Ovary (tissue), 9 donors: ENCODE data around the gene DSCAM. TPM values are rescaled to one million over a fixed set of nuclear protein-coding genes. Genes with fewer than 3 reads are reported as not detected.

Experiments
- DNase-seq, 5 donors: peaks; one replicate each; pipeline ENCODE4 v3.0.0-alpha.2; 2019 to 2020
- H3K27ac ChIP-seq, 2 donors: fragments of 200-600 bp; one replicate each; pipeline versions ENCODE4 v1.5.1 to v1.8.0; 2019 to 2022
- H3K27me3 ChIP-seq: fragments of 200-600 bp; one replicate; pipeline ENCODE4 v1.8.0; 2022
- H3K36me3 ChIP-seq: fragments of 200-600 bp; sonication (generic); one replicate; pipeline ENCODE4 v1.5.1; 2019
- H3K4me1 ChIP-seq: one replicate; pipeline ENCODE4 v1.8.1; 2013; ENCODE audit warnings: mild to moderate bottlenecking, moderate library complexity; ENCODE audit not compliant: insufficient read depth
- H3K4me3 ChIP-seq: fragments of 200-600 bp; sonication (generic); one replicate; pipeline ENCODE4 v1.5.1; 2017
- H3K9me3 ChIP-seq, 2 donors: fragments of 200-600 bp in 1 of 2; sonication (generic) in 1 of 2; one replicate each; pipeline versions ENCODE4 v1.5.1 to v1.8.1; 2013 to 2019; ENCODE audit warnings: mild to moderate bottlenecking in 1 of 2, moderate library complexity in 1 of 2
- CTCF ChIP-seq, 3 donors: fragments of 450-650 bp in 2 of 3; fragments of 200-600 bp in 1 of 3; IDR thresholded peaks; one replicate each; pipeline versions ENCODE4 v1.5.1 to v1.8.0; 2016 to 2022; ENCODE audit warnings: antibody characterized with exemption in 3 of 3, mild to moderate bottlenecking in 1 of 3
- EP300 ChIP-seq: sonication (generic); formaldehyde crosslinking; IDR thresholded peaks from one replicate; pipeline ENCODE4 v1.6.1; 2017; ENCODE audit warnings: antibody characterized with exemption
- POLR2A ChIP-seq: fragments of 450-650 bp; IDR thresholded peaks from one replicate; pipeline ENCODE4 v1.6.1; 2017; ENCODE audit warnings: antibody characterized with exemption, mild to moderate bottlenecking, moderate library complexity
- WGBS, 3 donors: extraction: QIAGEN DNeasy Blood & Tissue Kit in 1 of 3; methylation state at CpG; one replicate each; pipeline versions ENCODE4 v1.1.5 to v1.1.7; 2013 to 2017; 5-methylcytosine and 5-hydroxymethylcytosine counted together
- intact Hi-C, 4 donors: fragments of 100-400 bp; cut with DNase I; formaldehyde crosslinking; loops; one replicate each; pipeline versions ENCODE4 v1.11.0 to v1.15.1; 2022 to 2023
- polyA plus RNA-seq, 2 donors: library from polyadenylated mRNA; stranded (reverse); fragments of 200-250 nt in 1 of 2; fragments of 350-450 nt in 1 of 2; fragmentation: Illumina TruSeq in 1 of 2; extraction: RNeasy Lipid Tissue Mini Kit (QIAGEN cat#74804) in 1 of 2; gene quantifications; one replicate each; pipeline ENCODE4 v1.2.3, GENCODE V29; 2013 to 2014
- total RNA-seq, 7 donors: library from RNA; depleted of rRNA in 2 of 7; stranded (reverse); fragments of >200 nt in 2 of 7; fragmentation: NEBNext Ultra II Directional in 3 of 7; extraction: Animal tissue kit (Norgen Biotek cat#: 25700) in 3 of 7; gene quantifications; one replicate each; pipeline versions ENCODE4 v1.1.0 to v1.2.4, GENCODE V29; 2016 to 2023
- donor health status: DM: no; HTN: no; CAD: no; lungs with moderate emphysema.
- donor health status: DM: no; HTN: no; CAD: no.
- donor health status: Bipolar disorder and iron deficiency.
- donor health status: DM: yes; HTN: yes; CAD: no.
- donor health status: DM: no; HTN: no; CAD: no.
- donor health status: DM: yes; HTN: yes; CAD: no.

The DSCAM gene
- total and polyA plus RNA-seq, 9 donors, result under 0.01 to 0.12 (median 0.04) TPM; not detected in 5

GRCh38 chr21:40568807-40569206 lies 278.2 kb downstream of the DSCAM start:
- WGBS, 3 donors, result 5 to 19% (median 13%) methylated on average over 1 of the region's 1 CpG
- intact Hi-C loops, result loop anchor here in 1 of 4 donors (10.0 kb wide), 1 partner anchor 1666 kb away; no protein-coding TSS in a partner anchor
- Histone ChIP-seq H3K4me3 (no peak overlapping the region), H3K27ac (no peak overlapping the region), H3K9me3 (no peaks in the 10 kb centered on the region), H3K36me3 (no peaks in the 10 kb centered on the region), H3K27me3 (no peaks in the 10 kb centered on the region), H3K4me1 (no peaks in the 10 kb centered on the region)
- DNase-seq, result no peak
- no peak for TF ChIP-seq POLR2A
- TF ChIP-seq EP300, result no peak
- TF ChIP-seq CTCF (IDR thresholded peaks at IDR 0.05), result no peak

GRCh38 chr21:40567501-40567900 lies 279.5 kb downstream of the DSCAM start:
- intact Hi-C loops, result loop anchor here in 1 of 4 donors (10.0 kb wide), 1 partner anchor 1667 kb away; no protein-coding TSS in a partner anchor
- Histone ChIP-seq H3K4me1 (no peaks in the 10 kb centered on the region), H3K9me3 (no peaks in the 10 kb centered on the region), H3K4me3 (no peak overlapping the region), H3K36me3 (no peaks in the 10 kb centered on the region), H3K27ac (no peak overlapping the region), H3K27me3 (no peaks in the 10 kb centered on the region)
- 5 to 24% (median 13%) methylated on average over 3 of the region's 3 CpGs for WGBS, 3 donors
- no peak for DNase-seq
- no peak for TF ChIP-seq CTCF (IDR thresholded peaks at IDR 0.05)

DNA sequence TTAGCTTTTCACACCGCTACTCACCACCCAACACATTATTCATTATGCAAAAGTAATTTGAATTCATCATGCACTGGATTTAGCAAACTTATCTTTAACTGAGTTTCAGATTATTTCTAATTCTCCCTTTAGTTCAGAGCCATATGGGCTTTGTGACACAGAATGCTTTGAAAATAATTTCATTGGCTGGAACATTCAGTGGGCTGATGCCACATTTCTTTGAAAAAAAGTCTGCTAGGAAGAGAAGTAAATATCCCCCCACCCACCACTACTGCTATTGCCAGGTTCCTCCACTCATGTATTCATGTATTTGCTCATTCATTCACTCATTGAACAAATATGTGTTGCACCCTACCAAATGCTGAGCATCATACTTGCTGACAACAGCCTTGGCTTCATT lies 280.5 kb downstream of the DSCAM start:
- no peak for TF ChIP-seq EP300
- no peak for TF ChIP-seq CTCF (IDR thresholded peaks at IDR 0.05)
- TF ChIP-seq POLR2A, result no peak
- 46 to 95% (median 90%) methylated on average over 1 of the region's 1 CpG for WGBS, 3 donors
- intact Hi-C loops, result loop anchor here in 1 of 4 donors (10.0 kb wide), 1 partner anchor 1668 kb away; no protein-coding TSS in a partner anchor

GRCh38 chr21:40564318-40564717 lies 282.6 kb downstream of the DSCAM start:
- Histone ChIP-seq H3K4me1 (no peaks in the 10 kb centered on the region), H3K4me3 (no peak overlapping the region), H3K27me3 (no peaks in the 10 kb centered on the region), H3K9me3 (no peaks in the 10 kb centered on the region), H3K36me3 (no peaks in the 10 kb centered on the region), H3K27ac (no peak overlapping the region)
- TF ChIP-seq EP300 (no peak), POLR2A (no peak), CTCF (IDR thresholded peaks at IDR 0.05) (no peak)
- intact Hi-C loops, result loop anchor here in 1 of 4 donors (10.0 kb wide), 1 partner anchor 1670 kb away; no protein-coding TSS in a partner anchor
- WGBS, 3 donors, result 50 to 64% (median 53%) methylated on average over 6 of the region's 6 CpGs
- no peak for DNase-seq

More for the DNA sequence above, 280.5 kb downstream of the DSCAM start:
- H3K4me3 ChIP-seq, result no peak overlapping the region
- H3K9me3 ChIP-seq, result no peaks in the 10 kb centered on the region
- no peaks in the 10 kb centered on the region for H3K27me3 ChIP-seq
- no peaks in the 10 kb centered on the region for H3K36me3 ChIP-seq
- DNase-seq, result no peak
- H3K27ac ChIP-seq, result no peak overlapping the region
- no peaks in the 10 kb centered on the region for H3K4me1 ChIP-seq
